Activated CD4-positive, alpha-beta T cell treated with anti-CD3 and anti-CD28 coated beads for 1 hour (primary cell): ENCODE results near the gene STK24.

ENCODE experiments used
- DNase-seq: peaks from one replicate; pipeline ENCODE4 v3.0.0-alpha.2; 2020

Gene STK24

DNA sequence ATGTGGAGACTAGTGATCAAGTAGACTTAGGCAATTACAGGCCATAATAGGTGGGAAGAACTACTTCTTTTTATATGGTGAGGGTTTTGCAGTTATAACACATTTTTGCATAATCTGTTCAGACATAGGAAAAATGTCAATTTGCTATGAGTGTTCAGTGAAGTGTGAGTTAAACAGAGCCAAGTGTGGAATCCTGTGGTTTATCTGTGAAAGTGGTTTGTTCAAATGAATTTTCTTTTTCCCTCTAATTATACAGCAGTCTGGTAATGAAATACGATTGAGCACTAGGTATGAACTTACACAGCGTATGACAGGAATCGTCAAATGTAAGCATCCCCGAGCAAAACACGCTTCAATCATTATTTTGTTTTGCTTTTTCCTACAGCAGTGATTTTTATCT is 178.3 kb downstream of the STK24 start:
- DNase-seq, result no peak

DNA sequence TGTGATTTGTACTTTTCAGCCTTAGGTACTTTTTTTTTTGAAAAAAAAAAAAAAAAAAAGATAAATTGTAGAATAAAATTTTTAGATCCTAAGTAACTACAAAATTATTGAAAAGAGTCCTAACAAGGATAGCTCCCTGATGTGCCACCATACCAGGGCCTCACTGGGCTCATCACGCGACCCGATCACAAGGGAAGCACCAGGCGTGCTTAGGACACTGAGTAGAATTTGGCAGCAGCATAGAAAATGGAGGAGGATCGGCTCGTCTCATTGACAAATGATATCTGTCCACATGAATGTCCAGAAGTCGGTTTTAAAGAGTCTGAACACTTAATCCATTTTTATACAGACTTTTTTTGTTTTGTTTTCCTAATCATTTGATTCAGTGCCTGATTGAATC is 179.0 kb downstream of the STK24 start:
- no peak for DNase-seq

DNA sequence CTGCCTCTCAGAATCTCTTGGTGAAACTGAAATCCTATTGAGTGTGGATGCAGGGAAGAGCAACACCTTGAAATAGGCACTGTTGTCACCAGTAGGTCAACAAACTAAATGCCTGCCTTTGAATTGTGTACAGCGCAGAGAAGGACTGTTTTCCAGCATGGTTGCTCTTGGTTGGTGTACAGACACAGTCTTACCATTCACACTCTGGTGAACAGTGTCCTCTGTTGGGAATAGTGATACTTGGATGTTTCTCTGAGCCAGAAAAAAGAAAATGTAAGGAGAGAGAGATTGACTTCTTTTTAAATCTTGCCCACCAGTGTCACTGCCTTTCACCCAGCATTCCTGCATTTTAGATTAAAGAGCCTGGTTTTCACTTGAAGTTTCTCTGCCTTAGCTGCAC is 179.7 kb downstream of the STK24 start:
- DNase-seq, result no peak

DNA sequence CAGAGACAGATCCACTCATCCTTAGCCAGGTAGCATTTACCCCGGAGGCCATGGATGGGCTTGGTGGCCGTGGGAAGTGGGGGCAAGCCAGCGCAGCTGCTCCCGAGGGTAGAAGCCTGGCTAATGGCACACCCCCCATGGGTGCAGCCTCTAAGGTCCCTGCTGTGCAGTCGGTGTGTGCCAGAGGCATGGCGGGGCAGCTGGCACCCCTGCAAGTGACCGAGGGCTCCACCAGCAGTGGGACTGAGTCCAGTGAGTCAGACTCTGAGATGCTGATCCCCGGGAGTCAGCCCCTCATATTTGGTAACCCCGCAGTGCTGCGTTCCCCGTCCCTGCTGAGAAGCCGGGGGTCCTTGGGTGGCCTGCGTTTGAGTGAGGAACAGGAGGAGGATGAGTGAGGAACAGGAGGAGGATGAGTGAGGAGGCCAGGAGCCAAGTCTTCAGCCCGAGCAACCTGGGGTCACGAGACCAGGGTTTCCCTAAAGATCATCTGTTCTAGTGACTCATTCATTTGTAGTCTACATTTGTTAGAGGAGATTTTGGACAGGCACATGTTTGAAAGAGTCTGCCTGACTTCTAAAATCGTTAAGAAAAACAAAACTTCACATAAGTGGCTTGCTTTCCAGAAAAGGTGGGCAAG is 180.7 kb downstream of the STK24 start:
- no peak for DNase-seq
